CD4-positive, alpha-beta T cell (primary cell): ENCODE data around the gene PPIL1. TPM values are rescaled to one million over a fixed set of nuclear protein-coding genes. Genes with fewer than 3 reads are reported as not detected.

ENCODE experiments used
- ATAC-seq: fragments of 200-7000 bp; cut with Tn5 transposase; one replicate; pipeline ENCODE4 v1.10.0; 2022; ENCODE audit warnings: mild to moderate bottlenecking; ENCODE audit not compliant: poor library complexity
- CTCF ChIA-PET: fragments of 350-600 bp; sonication (Branson Sonifier 250); formaldehyde crosslinking; loops from one replicate; lab custom pipeline; 2021; ENCODE audit warnings: antibody characterized with exemption, inconsistent platforms; lab: Charles Lee
- POLR2A ChIA-PET: fragments of 350-600 bp; sonication (Branson Sonifier 250); formaldehyde crosslinking; loops from one replicate; lab custom pipeline; 2021; ENCODE audit warnings: antibody characterized with exemption, inconsistent platforms; lab: Charles Lee
- DNase-seq, 14 experiments: peaks; one replicate each; pipeline ENCODE4 v3.0.0-alpha.2; 2013 to 2020; ENCODE audit warnings: mixed read lengths in 2 of 14
- H3K27ac ChIP-seq, 2 donors: one replicate each; pipeline versions ENCODE4 v1.5.1 to v1.7.0; 2013; ENCODE audit warnings: low read length in 2 of 2, low read depth in 1 of 2, mild to moderate bottlenecking in 1 of 2
- H3K27me3 ChIP-seq, 2 experiments: 1 replicate in 1 of 2; 2 replicates in 1 of 2; pipeline versions ENCODE4 v1.6.1 to v1.7.0; 2013; ENCODE audit warnings: low read length in 2 of 2, control low read depth in 1 of 2, mild to moderate bottlenecking in 1 of 2, moderate library complexity in 1 of 2; ENCODE audit not compliant: insufficient read depth in 2 of 2, control insufficient read depth in 1 of 2
- H3K36me3 ChIP-seq: one replicate; pipeline ENCODE4 v1.6.1; 2013; ENCODE audit warnings: low read length, control low read depth; ENCODE audit not compliant: insufficient read depth
- H3K4me1 ChIP-seq: one replicate; pipeline ENCODE4 v1.6.1; 2013; ENCODE audit warnings: low read length, control low read depth; ENCODE audit not compliant: insufficient read depth
- H3K4me3 ChIP-seq: one replicate; pipeline ENCODE4 v1.5.1; 2013; ENCODE audit warnings: mild to moderate bottlenecking, low read length, moderate library complexity
- H3K9me3 ChIP-seq, 2 experiments: 1 replicate in 1 of 2; 2 replicates in 1 of 2; pipeline versions ENCODE4 v1.6.1 to v1.7.0; 2013; ENCODE audit warnings: low read length in 2 of 2, mild to moderate bottlenecking in 2 of 2, control low read depth in 1 of 2, moderate library complexity in 1 of 2; ENCODE audit not compliant: control insufficient read depth in 1 of 2, insufficient read depth in 1 of 2
- H3K27ac Mint-ChIP-seq: one replicate; pipeline ENCODE4 v1.8.0; 2020; ENCODE audit warnings: mixed read lengths
- H3K27me3 Mint-ChIP-seq: one replicate; pipeline ENCODE4 v1.8.0; 2021; ENCODE audit warnings: mixed read lengths
- H3K36me3 Mint-ChIP-seq: one replicate; pipeline ENCODE4 v1.8.0; 2021; ENCODE audit warnings: low read depth, mixed read lengths
- H3K4me1 Mint-ChIP-seq: one replicate; pipeline ENCODE4 v1.8.0; 2021; ENCODE audit warnings: low read depth, mixed read lengths
- H3K4me3 Mint-ChIP-seq: one replicate; pipeline ENCODE4 v1.8.0; 2020; ENCODE audit warnings: mild to moderate bottlenecking, mixed read lengths
- H3K9me3 Mint-ChIP-seq: one replicate; pipeline ENCODE4 v1.8.0; 2020; ENCODE audit warnings: mixed read lengths
- intact Hi-C, 2 experiments: fragments of 100-400 bp; cut with DNase I in 1 of 2; cut with micrococcal nuclease in 1 of 2; formaldehyde crosslinking; loops; one replicate each; pipeline versions ENCODE4 v1.15.1 to v1.9.0; 2023 to 2025; cut with DNase I, micrococcal nuclease
- total RNA-seq, 174 experiments: library from RNA in 2 of 174; stranded (reverse) in 2 of 174; gene quantifications; one replicate each; pipeline ENCODE4 v1.2.3 and lab custom pipeline; 2021 to 2026
- TF ChIP-seq, protein P1 (sequence below): fragments of 200-600 bp; IDR thresholded peaks from one replicate; pipeline ENCODE4 v1.8.0; 2022; ENCODE audit warnings: antibody characterized with exemption, mild to moderate bottlenecking

Gene PPIL1
- total RNA-seq, 2 experiments from 2014 or later = 1.8 to 2.2 TPM

DNA sequence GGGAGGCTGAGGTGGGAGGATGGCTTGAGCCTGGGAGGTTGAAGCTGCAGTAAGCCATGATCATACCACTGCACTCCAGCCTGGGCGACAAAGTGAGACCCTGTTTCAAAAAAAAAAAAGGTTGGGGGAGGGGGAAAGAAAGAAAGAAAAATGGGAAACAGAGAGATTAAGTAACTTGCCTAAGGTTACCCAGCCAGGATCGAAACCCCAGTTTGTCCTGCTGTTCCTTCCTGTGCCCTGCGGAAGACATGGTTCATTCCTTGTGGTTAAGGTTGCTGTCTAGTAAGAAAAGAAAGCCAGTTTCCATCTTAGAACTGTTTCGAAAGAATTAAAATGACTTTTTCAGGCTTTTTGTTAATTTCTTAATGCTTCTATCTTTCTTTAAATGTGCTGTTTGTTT is 41.0 kb upstream of the PPIL1 start:
- intact Hi-C loops = loop anchor here in 1 of 2 experiments (5.0 kb wide), 1 partner anchor 42 kb away; no protein-coding TSS in a partner anchor
- no peaks in the 10 kb centered on the region for H3K27me3 Mint-ChIP-seq
- TF ChIP-seq, protein P1, sequence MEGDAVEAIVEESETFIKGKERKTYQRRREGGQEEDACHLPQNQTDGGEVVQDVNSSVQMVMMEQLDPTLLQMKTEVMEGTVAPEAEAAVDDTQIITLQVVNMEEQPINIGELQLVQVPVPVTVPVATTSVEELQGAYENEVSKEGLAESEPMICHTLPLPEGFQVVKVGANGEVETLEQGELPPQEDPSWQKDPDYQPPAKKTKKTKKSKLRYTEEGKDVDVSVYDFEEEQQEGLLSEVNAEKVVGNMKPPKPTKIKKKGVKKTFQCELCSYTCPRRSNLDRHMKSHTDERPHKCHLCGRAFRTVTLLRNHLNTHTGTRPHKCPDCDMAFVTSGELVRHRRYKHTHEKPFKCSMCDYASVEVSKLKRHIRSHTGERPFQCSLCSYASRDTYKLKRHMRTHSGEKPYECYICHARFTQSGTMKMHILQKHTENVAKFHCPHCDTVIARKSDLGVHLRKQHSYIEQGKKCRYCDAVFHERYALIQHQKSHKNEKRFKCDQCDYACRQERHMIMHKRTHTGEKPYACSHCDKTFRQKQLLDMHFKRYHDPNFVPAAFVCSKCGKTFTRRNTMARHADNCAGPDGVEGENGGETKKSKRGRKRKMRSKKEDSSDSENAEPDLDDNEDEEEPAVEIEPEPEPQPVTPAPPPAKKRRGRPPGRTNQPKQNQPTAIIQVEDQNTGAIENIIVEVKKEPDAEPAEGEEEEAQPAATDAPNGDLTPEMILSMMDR = no peak
- Histone ChIP-seq H3K4me3 (no peak overlapping the region), H3K36me3 (peaks cover 63% of the 10 kb centered on the region), H3K9me3 (no peaks in the 10 kb centered on the region), H3K27ac (no peak overlapping the region), H3K4me1 (peaks cover 38% of the 10 kb centered on the region), H3K27me3 (no peaks in the 10 kb centered on the region)
- H3K36me3 Mint-ChIP-seq = peaks cover 81% of the 10 kb centered on the region
- ATAC-seq (no peak), DNase-seq (no peak)
- no peak overlapping the region for H3K4me3 Mint-ChIP-seq
- peaks cover 31% of the 10 kb centered on the region for H3K4me1 Mint-ChIP-seq
- H3K27ac Mint-ChIP-seq = peak overlapping the region; percentile 82
- H3K9me3 Mint-ChIP-seq = no peaks in the 10 kb centered on the region
- ChIA-PET CTCF (interaction anchor here (4.5 kb wide), 1 partner anchor 30 kb away, joined by 23 read pairs; the partner anchor contains the start of gene C6orf89), POLR2A (no interaction called here)

DNA sequence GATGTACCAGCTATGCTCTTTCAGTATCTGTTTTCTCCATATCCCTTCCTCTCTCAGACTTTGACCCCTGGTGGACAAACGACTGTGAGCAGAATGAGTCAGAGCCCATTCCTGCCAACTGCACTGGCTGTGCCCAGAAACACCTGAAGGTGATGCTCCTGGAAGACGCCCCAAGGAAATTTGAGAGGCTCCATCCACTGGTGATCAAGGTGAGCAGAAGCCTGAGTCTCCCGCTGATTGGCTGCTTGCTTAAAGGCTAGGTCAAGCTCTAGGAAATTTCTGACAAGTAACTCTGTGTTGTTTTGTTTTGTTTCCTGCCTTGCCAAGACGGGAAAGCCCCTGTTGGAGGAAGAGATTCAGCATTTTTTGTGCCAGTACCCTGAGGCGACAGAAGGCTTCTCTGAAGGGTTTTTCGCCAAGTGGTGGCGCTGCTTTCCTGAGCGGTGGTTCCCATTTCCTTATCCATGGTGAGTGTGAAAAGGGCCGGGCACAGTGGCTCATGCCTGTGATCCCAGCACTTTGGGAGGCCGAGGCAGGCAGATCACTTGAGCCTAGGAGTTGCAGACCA is 39.7 kb upstream of the PPIL1 start:
- intact Hi-C loops = loop anchor here (5.0 kb wide), 3 partner anchors 43 to 103 kb away; no protein-coding TSS in a partner anchor
- ATAC-seq (no peak), DNase-seq (peak in 5 of 14 experiments; percentile 20 to 73 (median 54))
- peaks cover 31% of the 10 kb centered on the region for H3K4me1 Mint-ChIP-seq
- no peaks in the 10 kb centered on the region for H3K9me3 Mint-ChIP-seq
- TF ChIP-seq, protein P1 = no peak
- peak overlapping the region; percentile 46 for H3K4me3 Mint-ChIP-seq
- H3K27me3 Mint-ChIP-seq = no peaks in the 10 kb centered on the region
- no peak overlapping the region for H3K27ac ChIP-seq
- CTCF ChIA-PET = interaction anchor here (0.8 to 4.5 kb wide), 5 partner anchors 29 to 295 kb away, joined by 3 to 23 read pairs (median 4); partner anchors contain the start of gene C6orf89
- peaks cover 75% of the 10 kb centered on the region for H3K36me3 Mint-ChIP-seq
- POLR2A ChIA-PET = interaction anchor here (1.1 to 2.7 kb wide), 3 partner anchors 11 to 72 kb away, joined by 3 to 8 read pairs (median 4); partner anchors contain the start of gene MTCH1
- H3K36me3 ChIP-seq = peaks cover 50% of the 10 kb centered on the region
- H3K4me3 ChIP-seq = no peak overlapping the region
- peak overlapping the region; percentile 82 for H3K27ac Mint-ChIP-seq
- peaks cover 38% of the 10 kb centered on the region for H3K4me1 ChIP-seq
- H3K27me3 ChIP-seq = no peaks in the 10 kb centered on the region
- no peaks in the 10 kb centered on the region for H3K9me3 ChIP-seq

DNA sequence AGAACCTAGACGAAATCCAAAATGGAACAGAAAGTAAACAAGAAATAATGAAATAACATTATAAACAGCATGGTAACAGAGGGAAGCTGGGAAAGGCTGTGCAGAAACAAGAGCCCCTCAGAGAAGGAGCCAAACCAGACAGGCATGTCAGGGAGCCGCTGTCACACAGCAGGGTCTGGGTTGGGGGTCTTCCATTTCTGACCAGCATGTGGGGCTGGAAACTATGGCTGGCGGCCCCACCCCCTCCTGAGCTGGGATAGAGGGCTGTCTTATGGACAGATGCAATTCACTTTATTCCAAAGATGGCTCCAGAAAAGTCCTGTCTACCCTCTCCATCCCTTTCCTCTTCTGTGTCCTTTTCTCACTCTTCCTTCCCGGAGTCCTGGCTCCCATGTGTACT is 38.5 kb upstream of the PPIL1 start:
- Histone ChIP-seq H3K27me3 (no peaks in the 10 kb centered on the region), H3K4me1 (peaks cover 38% of the 10 kb centered on the region), H3K36me3 (peaks cover 38% of the 10 kb centered on the region), H3K27ac (peak overlapping the region; percentile 32 to 40), H3K9me3 (no peaks in the 10 kb centered on the region), H3K4me3 (no peak overlapping the region)
- POLR2A ChIA-PET = interaction anchor here (1.1 to 2.7 kb wide), 2 partner anchors 73 to 105 kb away, joined by 4 to 8 read pairs; partner anchors contain the start of gene MTCH1
- CTCF ChIA-PET = interaction anchor here (1.2 to 4.5 kb wide), 2 partner anchors 28 to 105 kb away, joined by 4 to 23 read pairs (median 5); partner anchors contain the start of gene C6orf89
- Mint-ChIP-seq H3K36me3 (peaks cover 70% of the 10 kb centered on the region), H3K9me3 (no peaks in the 10 kb centered on the region), H3K27me3 (no peaks in the 10 kb centered on the region), H3K4me1 (peaks cover 31% of the 10 kb centered on the region), H3K27ac (peak overlapping the region; percentile 82), H3K4me3 (peak overlapping the region; percentile 64)
- DNase-seq (no peak), ATAC-seq (no peak)
- TF ChIP-seq, protein P1 = no peak
- intact Hi-C loops = loop anchor here (2.0 to 5.0 kb wide), 5 partner anchors 38 to 104 kb away; partner anchors contain the start of gene PPIL1 (in 1 of the 2)
